ENCODE results near the gene ZNF2.
"Not testable (repeated sequence)": the region's sequence is repeated elsewhere in the genome, so short reads cannot be mapped to it uniquely, and the experiment has no call there.

Gene ZNF2

DNA sequence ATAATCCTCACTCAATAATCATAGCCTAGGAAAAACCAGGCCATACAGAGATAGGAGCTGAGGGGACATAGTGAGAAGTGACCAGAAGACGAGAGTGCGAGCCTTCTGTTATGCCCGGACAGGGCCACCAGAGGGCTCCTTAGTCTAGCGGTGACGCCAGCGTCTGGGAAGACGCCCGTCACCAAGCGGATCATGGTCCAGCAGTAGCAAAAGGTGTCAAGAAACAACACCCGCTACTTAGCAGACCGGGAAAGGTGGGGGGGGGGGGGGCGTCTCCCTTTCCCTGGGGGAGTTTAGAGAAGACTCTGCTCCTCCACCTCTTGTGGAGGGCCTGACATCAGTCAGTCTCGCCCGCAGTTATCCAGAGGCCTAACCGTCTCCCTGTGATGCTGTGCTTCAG is 27.3 kb downstream of the ZNF2 start:
- H3F3A ChIP-seq (ENCODE audit: insufficient read depth, low read length); H3K4me2 ChIP-seq (ENCODE audit: low read length); H4K20me1 ChIP-seq (ENCODE audit: insufficient read depth, low read length); H3K9me3 ChIP-seq (ENCODE audit: low read length); H3K27me3 ChIP-seq (ENCODE audit: insufficient read depth, low read length); H3K9ac ChIP-seq (ENCODE audit: low read length); H3K79me2 ChIP-seq (ENCODE audit: insufficient read depth, low read length); H3K36me3 ChIP-seq (ENCODE audit: insufficient read depth, low read length); H3K4me3 ChIP-seq (ENCODE audit: low read depth, low read length, poor library complexity, severe bottlenecking); H3K9me2 ChIP-seq (ENCODE audit: low read depth, low read length); H3K27ac ChIP-seq (ENCODE audit: low read depth, low read length, poor library complexity, severe bottlenecking); H3K4me1 ChIP-seq (ENCODE audit: insufficient read depth, low read length, severe bottlenecking); H2AFZ ChIP-seq (ENCODE audit: low read length): not testable (repeated sequence)
- TF ChIP-seq, protein P1, sequence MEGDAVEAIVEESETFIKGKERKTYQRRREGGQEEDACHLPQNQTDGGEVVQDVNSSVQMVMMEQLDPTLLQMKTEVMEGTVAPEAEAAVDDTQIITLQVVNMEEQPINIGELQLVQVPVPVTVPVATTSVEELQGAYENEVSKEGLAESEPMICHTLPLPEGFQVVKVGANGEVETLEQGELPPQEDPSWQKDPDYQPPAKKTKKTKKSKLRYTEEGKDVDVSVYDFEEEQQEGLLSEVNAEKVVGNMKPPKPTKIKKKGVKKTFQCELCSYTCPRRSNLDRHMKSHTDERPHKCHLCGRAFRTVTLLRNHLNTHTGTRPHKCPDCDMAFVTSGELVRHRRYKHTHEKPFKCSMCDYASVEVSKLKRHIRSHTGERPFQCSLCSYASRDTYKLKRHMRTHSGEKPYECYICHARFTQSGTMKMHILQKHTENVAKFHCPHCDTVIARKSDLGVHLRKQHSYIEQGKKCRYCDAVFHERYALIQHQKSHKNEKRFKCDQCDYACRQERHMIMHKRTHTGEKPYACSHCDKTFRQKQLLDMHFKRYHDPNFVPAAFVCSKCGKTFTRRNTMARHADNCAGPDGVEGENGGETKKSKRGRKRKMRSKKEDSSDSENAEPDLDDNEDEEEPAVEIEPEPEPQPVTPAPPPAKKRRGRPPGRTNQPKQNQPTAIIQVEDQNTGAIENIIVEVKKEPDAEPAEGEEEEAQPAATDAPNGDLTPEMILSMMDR (IDR thresholded peaks at IDR 0.05; ENCODE audit: low read length), result peak; percentile 19

DNA sequence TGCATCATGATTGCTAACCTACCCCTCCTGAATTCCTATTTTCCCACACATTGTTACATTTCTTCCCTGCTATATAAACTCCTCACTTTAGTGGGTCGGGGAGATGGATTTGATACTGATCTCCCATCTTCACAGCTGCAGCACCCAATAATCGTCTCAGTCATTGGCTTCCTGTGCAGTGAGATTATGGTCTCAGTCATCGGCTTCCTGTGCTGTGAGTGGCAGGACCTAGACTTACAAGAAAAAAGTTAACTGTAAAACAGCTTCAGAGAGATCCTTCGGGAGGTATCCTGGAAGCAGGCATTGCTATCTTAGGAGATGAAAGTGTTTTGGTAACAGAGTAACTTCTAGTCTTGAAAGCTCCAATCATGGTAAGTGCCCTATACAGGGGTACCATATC is 38.3 kb downstream of the ZNF2 start:
- Histone ChIP-seq H3K36me3 (ENCODE audit: insufficient read depth, low read length) (peaks cover 9% of the 10 kb centered on the region), H3K9me2 (ENCODE audit: low read depth, low read length) (no peaks in the 10 kb centered on the region), H2AFZ (ENCODE audit: low read length) (no peak overlapping the region), H3K27me3 (ENCODE audit: insufficient read depth, low read length) (no peaks in the 10 kb centered on the region), H3K4me2 (ENCODE audit: low read length) (no peak overlapping the region), H3K4me1 (ENCODE audit: insufficient read depth, low read length, severe bottlenecking) (peaks cover 13% of the 10 kb centered on the region), H3F3A (ENCODE audit: insufficient read depth, low read length) (no peaks in the 10 kb centered on the region), H3K4me3 (ENCODE audit: low read depth, low read length, poor library complexity, severe bottlenecking) (no peak overlapping the region), H3K9ac (ENCODE audit: low read length) (no peak overlapping the region), H4K20me1 (ENCODE audit: insufficient read depth, low read length) (no peaks in the 10 kb centered on the region), H3K27ac (ENCODE audit: low read depth, low read length, poor library complexity, severe bottlenecking) (no peak overlapping the region), H3K79me2 (ENCODE audit: insufficient read depth, low read length) (no peaks in the 10 kb centered on the region), H3K9me3 (ENCODE audit: low read length) (peaks cover 9% of the 10 kb centered on the region; the same call in 1 of the 2 replicates)
- TF ChIP-seq, protein P1 (IDR thresholded peaks at IDR 0.05; ENCODE audit: low read length), result no peak
- no peak for TF ChIP-seq EZH2 (IDR thresholded peaks at IDR 0.05; ENCODE audit: borderline replicate concordance, low read length)

DNA sequence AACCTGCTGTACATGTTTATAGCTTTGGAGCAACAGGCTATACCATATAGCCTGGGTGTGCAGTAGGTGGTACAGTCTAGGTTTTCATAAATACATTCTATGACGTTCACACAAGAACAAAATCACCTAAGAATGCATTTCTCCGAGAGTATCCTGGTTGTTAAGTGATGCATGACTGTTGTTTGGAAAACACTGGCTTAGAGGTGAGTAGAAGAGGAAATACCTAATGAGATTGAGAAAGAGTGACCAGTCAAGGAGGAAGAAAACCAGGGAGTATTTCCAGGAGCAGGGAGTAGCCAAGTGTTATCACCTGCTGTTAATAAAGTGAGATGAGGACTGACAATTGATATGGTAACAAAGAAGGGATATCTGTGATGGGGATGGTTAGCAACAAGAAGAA is 38.8 kb downstream of the ZNF2 start:
- no peaks in the 10 kb centered on the region for H3K27me3 ChIP-seq (ENCODE audit: insufficient read depth, low read length)
- H3K9me3 ChIP-seq (ENCODE audit: low read length), result peaks cover 14% of the 10 kb centered on the region; the same call in 1 of the 2 replicates
- H3F3A ChIP-seq (ENCODE audit: insufficient read depth, low read length), result no peaks in the 10 kb centered on the region
- no peaks in the 10 kb centered on the region for H3K9me2 ChIP-seq (ENCODE audit: low read depth, low read length)
- no peak overlapping the region for H3K4me2 ChIP-seq (ENCODE audit: low read length)
- peaks cover 13% of the 10 kb centered on the region for H3K4me1 ChIP-seq (ENCODE audit: insufficient read depth, low read length, severe bottlenecking)
- H2AFZ ChIP-seq (ENCODE audit: low read length), result no peak overlapping the region
- H4K20me1 ChIP-seq (ENCODE audit: insufficient read depth, low read length), result no peaks in the 10 kb centered on the region
- no peak overlapping the region for H3K4me3 ChIP-seq (ENCODE audit: low read depth, low read length, poor library complexity, severe bottlenecking)
- no peak overlapping the region for H3K9ac ChIP-seq (ENCODE audit: low read length)
- H3K79me2 ChIP-seq (ENCODE audit: insufficient read depth, low read length), result no peaks in the 10 kb centered on the region
- H3K27ac ChIP-seq (ENCODE audit: low read depth, low read length, poor library complexity, severe bottlenecking), result no peak overlapping the region
- peaks cover 14% of the 10 kb centered on the region for H3K36me3 ChIP-seq (ENCODE audit: insufficient read depth, low read length)
- TF ChIP-seq, protein P1 (IDR thresholded peaks at IDR 0.05; ENCODE audit: low read length), result no peak
- TF ChIP-seq EZH2 (IDR thresholded peaks at IDR 0.05; ENCODE audit: borderline replicate concordance, low read length), result no peak
